H1 (cell line): Measurements from ENCODE around the gene LRRC43. TPM values are rescaled to one million over a fixed set of nuclear protein-coding genes. Genes with fewer than 3 reads are reported as not detected.
A peak's percentile ranks its signal among the peaks of the same experiment; 100 is the strongest.

ENCODE experiments used
- CTCF ChIA-PET: fragments of 300-600 bp; sonication (Branson Sonifier 250); formaldehyde crosslinking; loops from one replicate; lab custom pipeline; 2021; ENCODE audit not compliant: partially characterized antibody; lab: Charles Lee
- POLR2A ChIA-PET: fragments of 300-600 bp; sonication (Branson Sonifier 250); formaldehyde crosslinking; loops from one replicate; lab custom pipeline; 2021; ENCODE audit warnings: inconsistent platforms; ENCODE audit not compliant: partially characterized antibody; lab: Charles Lee
- DNase-seq, 2 experiments: peaks; one replicate each; pipeline versions ENCODE4 v3.0.0 to v3.0.0-alpha.2; 2010 to 2022; ENCODE audit warnings: low spot score in 2 of 2, low read depth in 1 of 2, mixed read lengths in 1 of 2
- FAIRE-seq: peaks from 2 replicates; lab custom pipeline; 2011; peaks lifted over from hg19 to GRCh38; lab: Jason Lieb, UNC
- H2AFZ ChIP-seq: 2 replicates; pipeline ENCODE4 v1.8.1; 2012; ENCODE audit warnings: low read length, inconsistent platforms
- H2AK5ac ChIP-seq: 2 replicates; pipeline ENCODE4 v1.6.1; 2013; ENCODE audit warnings: low read depth, low read length
- H2BK120ac ChIP-seq: replicated peaks from 2 replicates; pipeline ENCODE3; 2013; ENCODE audit warnings: low read depth, low read length, inconsistent platforms
- H2BK12ac ChIP-seq: 2 replicates; pipeline ENCODE4 v1.6.1; 2013; ENCODE audit warnings: low read depth, low read length
- H2BK15ac ChIP-seq: 2 replicates; pipeline ENCODE4 v1.6.1; 2013; ENCODE audit warnings: low read length
- H2BK20ac ChIP-seq: 2 replicates; pipeline ENCODE4 v1.6.1; 2013; ENCODE audit warnings: low read length
- H2BK5ac ChIP-seq: 2 replicates; pipeline ENCODE4 v1.6.1; 2013; ENCODE audit warnings: low read depth, low read length
- H3K14ac ChIP-seq: 2 replicates; pipeline ENCODE4 v1.6.1; 2013; ENCODE audit warnings: inconsistent platforms; ENCODE audit not compliant: insufficient read length
- H3K18ac ChIP-seq: 2 replicates; pipeline ENCODE4 v1.6.1; 2013; ENCODE audit warnings: low read length; ENCODE audit errors: extremely low read depth
- H3K23ac ChIP-seq: 2 replicates; pipeline ENCODE4 v1.6.1; 2013; ENCODE audit warnings: inconsistent platforms; ENCODE audit not compliant: insufficient read length
- H3K23me2 ChIP-seq: 2 replicates; pipeline ENCODE4 v1.6.1; 2013; ENCODE audit warnings: low read depth, low read length
- H3K27ac ChIP-seq: 2 replicates; pipeline ENCODE4 v1.6.1; 2011; ENCODE audit warnings: low read depth, low read length, inconsistent platforms
- H3K27me3 ChIP-seq, 4 experiments: replicated peaks in 1 of 4; 1 replicate in 1 of 4; 2 replicates in 3 of 4; pipeline versions ENCODE4 v1.6.1 to v1.8.1; 2011 to 2013; ENCODE audit warnings: low read length in 3 of 4, mild to moderate bottlenecking in 3 of 4, inconsistent platforms in 2 of 4, mixed read lengths in 2 of 4, moderate library complexity in 1 of 4; ENCODE audit not compliant: control insufficient read depth in 3 of 4, insufficient read depth in 3 of 4; ENCODE audit errors: extremely low read depth in 1 of 4
- H3K36me3 ChIP-seq, 4 experiments: 2 replicates each; pipeline versions ENCODE4 v1.6.1 to v1.8.1; 2011 to 2013; ENCODE audit warnings: mild to moderate bottlenecking in 4 of 4, low read length in 3 of 4, moderate library complexity in 2 of 4, control low read depth in 1 of 4, inconsistent platforms in 1 of 4; ENCODE audit not compliant: insufficient read depth in 4 of 4, control insufficient read depth in 2 of 4
- H3K4ac ChIP-seq: replicated peaks from 2 replicates; pipeline ENCODE3; 2013; ENCODE audit warnings: low read length, low read depth, mixed read lengths, inconsistent platforms; ENCODE audit not compliant: insufficient read length
- H3K4me1 ChIP-seq, 4 experiments: replicated peaks in 1 of 4; 1 replicate in 1 of 4; 2 replicates in 3 of 4; pipeline versions ENCODE4 v1.6.1 to v1.8.1; 2011 to 2013; ENCODE audit warnings: low read length in 3 of 4, inconsistent platforms in 2 of 4, mixed read lengths in 1 of 4; ENCODE audit not compliant: insufficient read depth in 4 of 4, control insufficient read depth in 3 of 4
- H3K4me2 ChIP-seq, 2 experiments: 2 replicates each; pipeline versions ENCODE4 v1.6.1 to v1.8.1; 2011 to 2013; ENCODE audit warnings: low read depth in 2 of 2, low read length in 2 of 2, control low read depth in 1 of 2, inconsistent platforms in 1 of 2, mild to moderate bottlenecking in 1 of 2; ENCODE audit not compliant: insufficient read depth in 1 of 2
- H3K4me3 ChIP-seq, 4 experiments: fragments of 200-600, 300-600 bp in 1 of 4; sonication (generic), shearing (Covaris generic), sonication (Bioruptor Twin) in 1 of 4; 2 replicates each; pipeline versions ENCODE4 v1.5.1 to v1.8.1; 2011 to 2016; ENCODE audit warnings: low read length in 4 of 4, low read depth in 3 of 4, control low read depth in 2 of 4, inconsistent platforms in 2 of 4, mild to moderate bottlenecking in 2 of 4, mixed read lengths in 1 of 4, moderate library complexity in 1 of 4; ENCODE audit not compliant: insufficient read depth in 2 of 4; ENCODE audit errors: extremely low read depth in 1 of 4
- H3K56ac ChIP-seq: replicated peaks from 2 replicates; pipeline ENCODE3; 2013; ENCODE audit warnings: low read depth, mild to moderate bottlenecking, mixed read lengths, low read length, inconsistent platforms; ENCODE audit not compliant: insufficient read length
- H3K79me1 ChIP-seq: 2 replicates; pipeline ENCODE4 v1.6.1; 2013; ENCODE audit warnings: low read depth, low read length, control low read depth
- H3K79me2 ChIP-seq, 2 experiments: 2 replicates each; pipeline versions ENCODE4 v1.6.1 to v1.8.1; 2012 to 2013; ENCODE audit warnings: low read length in 2 of 2, mild to moderate bottlenecking in 2 of 2, inconsistent platforms in 1 of 2; ENCODE audit not compliant: insufficient read depth in 2 of 2, control insufficient read depth in 1 of 2
- H3K9ac ChIP-seq, 4 experiments: replicated peaks in 1 of 4; 1 replicate in 1 of 4; 2 replicates in 3 of 4; pipeline versions ENCODE4 v1.6.1 to v1.8.1; 2011 to 2013; ENCODE audit warnings: low read depth in 3 of 4, low read length in 3 of 4, control low read depth in 2 of 4, mild to moderate bottlenecking in 2 of 4, moderate library complexity in 2 of 4, inconsistent platforms in 1 of 4; ENCODE audit errors: extremely low read depth in 1 of 4
- H3K9me3 ChIP-seq, 2 experiments: 2 replicates each; pipeline versions ENCODE4 v1.6.1 to v1.8.1; 2012 to 2013; ENCODE audit warnings: mild to moderate bottlenecking in 2 of 2, moderate library complexity in 2 of 2, control low read depth in 1 of 2, inconsistent platforms in 1 of 2, low read depth in 1 of 2, low read length in 1 of 2, mixed read lengths in 1 of 2; ENCODE audit not compliant: insufficient read depth in 2 of 2
- H4K20me1 ChIP-seq, 2 experiments: replicated peaks in 1 of 2; 2 replicates each; pipeline versions ENCODE3 to v1.8.1; 2011 to 2013; ENCODE audit warnings: inconsistent platforms in 2 of 2, low read length in 2 of 2, mild to moderate bottlenecking in 1 of 2; ENCODE audit not compliant: insufficient read depth in 2 of 2, control insufficient read depth in 1 of 2
- H4K5ac ChIP-seq: 2 replicates; pipeline ENCODE4 v1.6.1; 2013; ENCODE audit warnings: low read length, low read depth, mixed read lengths, inconsistent platforms; ENCODE audit not compliant: insufficient read length
- H4K8ac ChIP-seq: 2 replicates; pipeline ENCODE4 v1.8.0; 2013; ENCODE audit warnings: mild to moderate bottlenecking, moderate library complexity, low read length, inconsistent platforms; ENCODE audit not compliant: insufficient read depth; ENCODE audit errors: extremely low read depth
- H4K91ac ChIP-seq: replicated peaks from 2 replicates; pipeline ENCODE3; 2013; ENCODE audit warnings: low read length, mixed read lengths, inconsistent platforms; ENCODE audit not compliant: insufficient read length
- CBX8 ChIP-seq: fragments of 300-800, 300-1000 bp; sonication (generic); IDR thresholded peaks from 2 replicates; pipeline ENCODE4 v1.7.1; 2016; ENCODE audit warnings: low read depth, low read length, borderline replicate concordance
- CHD2 ChIP-seq: IDR thresholded peaks from 2 replicates; pipeline ENCODE4 v1.6.1; 2012; ENCODE audit warnings: low read length, improper control_type of control experiment
- CTBP2 ChIP-seq: IDR thresholded peaks from 2 replicates; pipeline ENCODE4 v1.7.0; 2011; ENCODE audit warnings: borderline replicate concordance, mild to moderate bottlenecking, moderate library complexity, mixed read lengths, low read length; ENCODE audit not compliant: insufficient read depth, insufficient read length
- E2F6 ChIP-seq: IDR thresholded peaks from 2 replicates; pipeline ENCODE4 v1.6.1; 2012; ENCODE audit warnings: inconsistent platforms
- KDM5A ChIP-seq: fragments of 200-600 bp; IDR thresholded peaks from 2 replicates; pipeline ENCODE4 v1.7.1; 2012; ENCODE audit warnings: mild to moderate bottlenecking, low read length, inconsistent platforms, mixed read lengths
- RNF2 ChIP-seq: fragments of 200-900, 300-1000 bp; sonication (generic); IDR thresholded peaks from 2 replicates; pipeline ENCODE4 v1.7.1; 2016; ENCODE audit warnings: borderline replicate concordance, low read depth, mild to moderate bottlenecking, antibody characterized with exemption, low read length; ENCODE audit not compliant: poor library complexity, severe bottlenecking; ENCODE audit errors: missing control alignments
- SIX5 ChIP-seq: IDR thresholded peaks from 2 replicates; pipeline ENCODE4 v1.6.1; 2011; ENCODE audit warnings: mild to moderate bottlenecking, low read depth, low read length
- TCF12 ChIP-seq: IDR thresholded peaks from 2 replicates; pipeline ENCODE4 v1.6.1; 2011; ENCODE audit warnings: low read depth, mild to moderate bottlenecking, low read length
- WGBS, 2 experiments: shearing (Covaris generic) in 1 of 2; methylation state at CpG; one replicate each; pipeline versions ENCODE4 v1.1.6 to v1.1.7; 2013 to 2015; ENCODE audit warnings: low lambda C conversion rate in 2 of 2, mixed read lengths in 2 of 2, inconsistent platforms in 1 of 2, low coverage in 1 of 2, missing lambda C conversion rate in 1 of 2; ENCODE audit not compliant: insufficient replicate concordance in 2 of 2, insufficient coverage in 1 of 2, insufficient read length in 1 of 2; ENCODE audit errors: extremely low coverage in 1 of 2, missing lambda C conversion rate in 1 of 2; 5-methylcytosine and 5-hydroxymethylcytosine counted together
- polyA plus RNA-seq, 7 experiments: library from polyadenylated mRNA; depleted of rRNA in 3 of 7; stranded (reverse) in 5 of 7; unstranded in 2 of 7; fragments of >200 nt in 5 of 7; fragments of 200-250 nt in 2 of 7; gene quantifications; 1 replicate in 5 of 7; 2 replicates in 1 of 7; 4 replicates in 1 of 7; pipeline versions ENCODE4 v1.2.1 to v1.2.3, GENCODE V29; 2011 to 2013; ENCODE audit warnings: missing spikeins in 2 of 7, mixed read lengths in 2 of 7
- total RNA-seq: library from RNA; stranded (reverse); fragmentation: NEBNext Ultra II Directional; extraction: Animal tissue kit (Norgen Biotek cat#: 25700); gene quantifications from 2 replicates; pipeline ENCODE4 v1.2.1, GENCODE V29; 2021

Gene LRRC43
- total and polyA plus RNA-seq, 2 of the 8 experiments (the other 6 are each of a cell fraction or from before 2014, with no cell fraction given), result 0.35 to 0.44 TPM

GRCh38 chr12:122227341-122227740 is 44.4 kb downstream of the LRRC43 start:
- Histone ChIP-seq H2BK20ac (no peak overlapping the region), H3K36me3 (peaks cover 4 to 24% (median 8%) of the 10 kb centered on the region in 4 experiments; a peak in 7 of 8 replicates), H3K4me3 (no peak overlapping the region), H3K9me3 (no peaks in the 10 kb centered on the region), H3K23ac (no peak overlapping the region), H3K27ac (no peak overlapping the region), H3K18ac (no peak overlapping the region), H3K79me1 (peaks cover 6% of the 10 kb centered on the region; the same call in 1 of the 2 replicates), H2AK5ac (no peak overlapping the region), H3K4ac (no peak overlapping the region), H3K14ac (no peak overlapping the region), H3K23me2 (peaks cover 2% of the 10 kb centered on the region; the same call in 1 of the 2 replicates), H3K9ac (no peak overlapping the region; a peak in 1 of 7 replicates), H2BK15ac (no peak overlapping the region), H3K79me2 (peaks cover 6 to 31% of the 10 kb centered on the region in 2 experiments), H4K20me1 (peaks cover 0 to 6% of the 10 kb centered on the region in 2 experiments), H2BK120ac (no peak overlapping the region), H4K91ac (no peak overlapping the region), H3K4me2 (peak overlapping the region in 1 of 2 experiments; percentile 52; a peak in 1 of 4 replicates), H2BK5ac (no peak overlapping the region), H4K5ac (no peak overlapping the region), H2AFZ (no peak overlapping the region), H3K27me3 (no peaks in the 10 kb centered on the region; a peak in 2 of 7 replicates), H3K56ac (no peak overlapping the region), H2BK12ac (no peak overlapping the region), H3K4me1 (peaks cover 3 to 14% (median 10%) of the 10 kb centered on the region in 4 experiments), H4K8ac (no peak overlapping the region)
- TF ChIP-seq CHD2, result no peak
- TF ChIP-seq KDM5A, result no peak
- no peak for TF ChIP-seq CBX8
- TF ChIP-seq E2F6, result no peak
- TF ChIP-seq RNF2, result no peak
- TF ChIP-seq SIX5, result no peak
- no peak for TF ChIP-seq CTBP2
- TF ChIP-seq TCF12, result no peak
- POLR2A ChIA-PET, result interaction anchor here (1.1 to 15.7 kb wide), 3 partner anchors 10 to 19 kb away, joined by 3 to 230 read pairs (median 6); partner anchors contain the start of gene B3GNT4
- 89% methylated on average over 17 of the region's 17 CpGs; no CpG with 5 or more reads in 1 of the 2 experiments for WGBS, 2 experiments
- no peak for FAIRE-seq
- CTCF ChIA-PET, result interaction anchor here (0.9 kb wide), 1 partner anchor 109 kb away, joined by 3 read pairs; no protein-coding TSS in a partner anchor
- no peak for DNase-seq
